NCI-H1436 treated with DMSO at 0.1 percent for 48 hours (cell line): ENCODE results near the gene TLR2.

Experiments used
- DNase-seq: peaks from one replicate; lab custom pipeline; 2025; lab: John Stamatoyannopoulos, UW

TLR2 gene

GRCh38 chr4:153684182-153684970 lies at the start of gene TLR2:
Gene TLR2, plus strand, starts transcription at chr4:153684280. Its CDS starts 18,628 bp downstream, at chr4:153702908.
- no peak for DNase-seq

GRCh38 chr4:153634738-153635353 lies 49.2 kb upstream of the TLR2 start:
- DNase-seq = no peak

DNA sequence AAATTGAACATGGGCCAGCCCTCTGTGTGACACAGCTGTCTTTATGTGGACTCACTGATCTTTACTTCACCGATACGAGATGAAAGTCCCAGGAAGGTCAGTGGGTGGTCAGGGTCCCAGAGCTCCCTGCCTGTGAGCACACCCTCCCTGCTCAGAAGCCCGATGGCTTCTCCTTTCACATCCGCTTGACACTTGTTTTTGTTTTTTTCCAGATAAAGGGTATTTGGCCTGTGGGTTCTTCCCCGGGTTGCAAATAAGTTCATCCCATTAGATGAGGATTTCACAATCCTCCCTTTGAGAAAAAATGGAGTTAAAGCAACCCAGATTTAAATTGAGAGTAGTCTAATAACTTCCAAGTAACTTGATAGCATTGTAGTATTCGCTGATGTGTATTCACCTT lies 48.2 kb upstream of the TLR2 start:
- DNase-seq = no peak

DNA sequence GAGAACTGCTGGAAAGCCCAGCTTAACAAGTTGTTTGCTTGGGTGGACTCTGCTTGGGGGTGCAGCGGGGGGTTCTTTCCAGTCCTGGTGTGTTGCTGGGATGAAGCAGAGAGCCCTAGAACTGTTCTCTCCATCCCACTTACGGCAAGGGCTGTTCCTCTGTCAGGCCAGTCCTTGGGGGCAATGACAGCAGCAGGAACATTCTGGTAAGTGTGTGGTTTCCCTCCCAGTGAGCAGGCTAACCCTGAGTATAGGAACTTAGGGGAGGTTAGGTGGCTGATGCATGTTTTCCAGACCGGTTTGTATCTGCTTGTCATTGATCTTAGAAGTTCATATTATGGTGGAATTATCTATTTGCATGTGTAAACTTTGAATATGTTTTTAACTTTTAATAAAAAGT lies 46.9 kb upstream of the TLR2 start:
- DNase-seq = no peak

DNA sequence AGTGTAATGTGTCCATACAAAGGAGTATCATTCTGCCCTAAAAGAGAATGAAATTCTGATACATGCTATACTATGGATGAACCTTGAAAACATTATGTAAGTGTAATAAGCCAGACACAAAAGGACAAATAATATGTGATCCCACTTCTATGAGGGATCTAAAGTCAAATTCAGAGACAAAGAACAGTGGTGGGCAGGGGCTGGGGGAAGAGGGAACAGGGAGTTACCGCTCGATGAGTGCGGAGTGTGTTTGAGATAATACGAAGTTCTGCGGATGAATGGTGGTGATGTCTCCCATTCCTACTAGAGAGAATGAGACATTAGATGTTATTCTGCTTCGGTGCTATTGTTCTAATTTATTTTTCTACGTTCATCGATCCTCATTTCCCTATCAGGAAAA lies 46.1 kb upstream of the TLR2 start:
- no peak for DNase-seq

DNA sequence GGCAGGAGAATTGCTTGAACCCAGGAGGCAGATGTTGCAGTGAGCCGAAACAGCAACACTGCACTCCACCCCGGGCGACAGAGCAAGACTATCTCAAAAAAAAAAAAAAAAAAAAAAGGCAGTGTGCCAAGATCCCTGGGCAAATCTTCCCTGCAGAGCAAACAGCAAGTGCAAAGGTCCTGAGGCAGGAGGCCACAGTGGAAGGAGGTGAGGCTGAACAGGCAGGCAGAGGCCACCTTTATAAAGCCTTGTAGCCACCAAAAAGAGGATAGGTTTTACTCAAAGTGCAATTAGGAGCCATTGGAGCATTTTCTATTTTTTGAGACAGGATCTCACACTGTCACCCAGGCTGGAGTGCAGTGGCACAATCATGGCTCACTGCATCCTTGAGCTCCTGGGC lies 45.1 kb upstream of the TLR2 start:
- no peak for DNase-seq

GRCh38 chr4:153639833-153640802 lies 44.0 kb upstream of the TLR2 start:
- no peak for DNase-seq

- DNase-seq = no peak
Measured at GRCh38 chr4:153641532-153641931, 42.5 kb upstream of the TLR2 start.

DNA sequence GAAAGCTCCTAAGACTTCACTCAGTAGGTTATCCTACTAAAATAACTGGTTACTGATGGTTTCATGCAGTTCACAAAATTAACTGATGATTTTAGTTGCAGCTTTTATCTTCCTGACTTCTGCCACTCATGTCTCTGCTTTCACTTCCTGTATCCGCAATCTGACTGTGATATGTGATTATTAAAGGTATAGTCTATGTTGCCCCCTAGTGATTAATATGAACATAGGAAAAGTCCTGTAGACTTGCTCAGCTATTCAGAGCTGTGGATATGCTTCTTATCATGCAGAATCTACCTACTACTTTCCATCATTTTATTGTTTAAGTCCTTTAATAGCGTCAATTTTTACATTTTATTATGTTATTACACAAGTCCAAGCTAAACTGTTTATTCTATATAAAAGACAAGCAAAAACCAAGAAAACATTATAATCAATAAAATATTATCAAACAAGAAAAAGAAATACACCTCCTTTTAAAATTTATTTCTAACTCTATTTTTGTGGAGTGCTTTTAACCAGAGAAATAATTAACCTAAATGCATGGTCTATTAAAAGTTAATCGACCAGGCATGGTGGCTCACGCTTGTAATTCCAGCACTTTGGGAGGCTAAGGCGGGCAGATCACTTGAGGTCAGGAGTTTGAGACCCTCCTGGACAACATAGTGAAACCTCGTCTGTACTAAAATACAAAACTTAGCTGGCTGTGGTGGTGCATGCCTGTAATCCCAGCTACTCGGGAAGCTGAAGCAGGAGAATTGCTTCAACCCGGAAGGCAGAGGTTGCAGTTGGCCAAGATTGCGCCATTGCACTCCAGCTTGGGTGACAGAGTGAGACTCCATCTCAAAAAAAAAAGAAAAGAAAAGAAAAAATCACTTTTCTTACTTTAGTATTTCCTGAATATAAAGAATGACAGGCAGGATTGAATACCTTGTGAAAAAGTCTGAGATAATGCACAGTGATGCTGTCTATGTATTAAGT lies 40.4 kb upstream of the TLR2 start:
- peak; percentile 25 for DNase-seq

DNA sequence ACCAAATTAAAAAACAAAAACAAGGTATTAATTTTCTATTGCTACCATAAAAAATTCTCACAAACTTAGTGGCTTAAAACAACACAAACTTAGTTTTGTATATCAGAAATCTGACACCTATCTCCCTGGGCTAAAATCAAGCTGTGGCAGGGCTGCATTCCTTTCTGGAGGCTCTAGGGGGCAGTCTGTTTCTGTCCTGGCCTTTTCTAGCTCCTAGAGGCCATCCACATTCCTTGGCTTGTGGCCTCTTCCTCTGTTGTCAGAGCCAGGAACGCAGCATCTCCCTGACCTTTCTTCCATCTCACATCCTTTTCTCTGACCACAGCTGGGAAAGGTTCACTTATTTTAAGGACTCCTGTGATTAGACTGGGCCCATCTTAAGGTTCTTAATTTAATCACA lies 38.9 kb upstream of the TLR2 start:
- no peak for DNase-seq

- DNase-seq = no peak
Measured at GRCh38 chr4:153646261-153646660, 37.8 kb upstream of the TLR2 start.

- DNase-seq = no peak
Measured at GRCh38 chr4:153646978-153647377, 37.1 kb upstream of the TLR2 start.

- DNase-seq = no peak
Measured at GRCh38 chr4:153647975-153648374, 36.1 kb upstream of the TLR2 start.

DNA sequence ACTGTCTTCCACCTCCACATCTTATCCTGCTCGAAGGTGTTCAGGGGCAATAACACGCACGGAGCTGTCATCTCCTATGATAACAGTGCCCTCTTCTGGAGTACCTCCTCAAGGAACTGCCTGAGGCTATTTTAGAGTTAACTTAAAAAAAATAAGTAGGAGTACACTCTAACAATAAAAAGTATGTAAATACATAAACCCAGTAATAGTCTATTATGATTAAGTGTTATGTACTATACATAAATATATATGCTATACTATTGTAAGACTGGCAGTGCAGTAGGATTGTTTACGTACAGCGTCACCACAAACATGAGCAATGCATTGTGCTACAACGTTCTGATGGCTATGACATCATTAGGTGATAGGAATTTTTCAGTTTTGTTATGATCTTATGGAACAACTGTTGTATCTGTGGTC lies 34.5 kb upstream of the TLR2 start:
- DNase-seq = no peak

- no peak for DNase-seq
Measured at GRCh38 chr4:153651116-153651515, 33.0 kb upstream of the TLR2 start.

DNA sequence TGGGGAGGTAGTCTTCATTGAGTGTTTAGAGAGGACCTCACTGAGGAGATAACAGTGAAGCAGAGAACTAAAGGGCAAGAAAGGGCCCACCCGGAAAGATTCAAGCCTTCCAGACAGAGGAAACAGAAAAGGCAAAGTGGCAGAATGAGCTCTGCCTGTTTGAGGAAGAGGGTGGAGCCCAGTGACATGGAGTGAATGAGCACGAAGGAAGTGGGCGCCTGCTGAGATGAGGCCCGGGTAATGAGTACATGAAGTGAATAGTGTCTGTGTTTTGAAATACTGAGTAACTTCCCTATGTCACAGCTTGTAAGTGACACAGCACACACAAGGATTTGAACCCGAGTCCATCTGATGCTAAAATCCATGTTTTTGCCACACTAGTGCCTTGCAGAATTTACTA lies 32.5 kb upstream of the TLR2 start:
- DNase-seq = no peak

DNA sequence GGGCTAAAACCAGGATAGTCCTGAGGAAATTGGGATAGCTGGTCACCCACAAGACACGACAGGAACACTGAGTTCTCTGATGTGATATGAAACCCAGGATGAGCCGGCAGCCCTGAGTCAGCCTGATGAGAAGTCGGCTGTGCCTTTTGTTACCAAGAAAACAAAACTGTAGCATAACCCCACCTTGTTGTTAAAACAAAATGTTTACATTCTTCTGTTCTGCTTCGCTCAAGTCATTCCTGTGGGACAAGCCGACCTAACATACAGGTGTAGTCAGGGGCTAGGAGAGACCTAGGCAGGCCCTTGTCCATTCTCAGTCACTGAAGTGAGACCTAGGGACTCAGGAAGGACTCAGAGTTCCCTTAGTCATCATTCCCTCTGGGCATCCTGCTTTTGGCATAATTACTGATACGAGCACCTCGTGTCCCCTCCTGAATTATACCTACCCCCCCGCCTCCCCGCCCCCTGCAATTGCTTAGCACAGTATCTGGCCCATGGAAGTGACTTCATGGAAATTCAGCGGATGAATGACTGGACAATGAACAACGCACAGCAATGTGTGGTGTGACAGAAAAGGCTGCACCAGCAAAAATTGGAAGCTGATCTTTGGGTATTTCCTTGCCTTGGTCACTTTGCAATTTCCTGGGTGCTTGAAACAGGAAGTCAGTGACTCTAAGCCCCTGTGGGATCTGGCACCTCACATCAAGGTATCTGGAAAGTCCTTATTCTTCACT lies 31.9 kb upstream of the TLR2 start:
- no peak for DNase-seq

- no peak for DNase-seq
Measured at GRCh38 chr4:153655002-153655541, 29.0 kb upstream of the TLR2 start.

- no peak for DNase-seq
Measured at GRCh38 chr4:153655928-153656327, 28.2 kb upstream of the TLR2 start.

GRCh38 chr4:153661215-153661822 lies 22.8 kb upstream of the TLR2 start:
- DNase-seq = no peak
